H1 (cell line): ENCODE data around the gene UBE3C. TPM values are rescaled to one million over a fixed set of nuclear protein-coding genes. Genes with fewer than 3 reads are reported as not detected.

Experiments
- CTCF ChIA-PET: fragments of 300-600 bp; sonication (Branson Sonifier 250); formaldehyde crosslinking; loops from one replicate; lab custom pipeline; 2021; ENCODE audit not compliant: partially characterized antibody; lab: Charles Lee
- POLR2A ChIA-PET: fragments of 300-600 bp; sonication (Branson Sonifier 250); formaldehyde crosslinking; loops from one replicate; lab custom pipeline; 2021; ENCODE audit warnings: inconsistent platforms; ENCODE audit not compliant: partially characterized antibody; lab: Charles Lee
- DNase-seq, 2 experiments: peaks; one replicate each; pipeline versions ENCODE4 v3.0.0 to v3.0.0-alpha.2; 2010 to 2022; ENCODE audit warnings: low spot score in 2 of 2, low read depth in 1 of 2, mixed read lengths in 1 of 2
- FAIRE-seq: peaks from 2 replicates; lab custom pipeline; 2011; peaks lifted over from hg19 to GRCh38; lab: Jason Lieb, UNC
- H2AFZ ChIP-seq: 2 replicates; pipeline ENCODE4 v1.8.1; 2012; ENCODE audit warnings: low read length, inconsistent platforms
- H2AK5ac ChIP-seq: 2 replicates; pipeline ENCODE4 v1.6.1; 2013; ENCODE audit warnings: low read depth, low read length
- H2BK120ac ChIP-seq: replicated peaks from 2 replicates; pipeline ENCODE3; 2013; ENCODE audit warnings: low read depth, low read length, inconsistent platforms
- H2BK12ac ChIP-seq: 2 replicates; pipeline ENCODE4 v1.6.1; 2013; ENCODE audit warnings: low read depth, low read length
- H2BK15ac ChIP-seq: 2 replicates; pipeline ENCODE4 v1.6.1; 2013; ENCODE audit warnings: low read length
- H2BK20ac ChIP-seq: 2 replicates; pipeline ENCODE4 v1.6.1; 2013; ENCODE audit warnings: low read length
- H2BK5ac ChIP-seq: 2 replicates; pipeline ENCODE4 v1.6.1; 2013; ENCODE audit warnings: low read depth, low read length
- H3K14ac ChIP-seq: 2 replicates; pipeline ENCODE4 v1.6.1; 2013; ENCODE audit warnings: inconsistent platforms; ENCODE audit not compliant: insufficient read length
- H3K18ac ChIP-seq: 2 replicates; pipeline ENCODE4 v1.6.1; 2013; ENCODE audit warnings: low read length; ENCODE audit errors: extremely low read depth
- H3K23ac ChIP-seq: 2 replicates; pipeline ENCODE4 v1.6.1; 2013; ENCODE audit warnings: inconsistent platforms; ENCODE audit not compliant: insufficient read length
- H3K23me2 ChIP-seq: 2 replicates; pipeline ENCODE4 v1.6.1; 2013; ENCODE audit warnings: low read depth, low read length
- H3K27ac ChIP-seq: 2 replicates; pipeline ENCODE4 v1.6.1; 2011; ENCODE audit warnings: low read depth, low read length, inconsistent platforms
- H3K27me3 ChIP-seq, 4 experiments: replicated peaks in 1 of 4; 1 replicate in 1 of 4; 2 replicates in 3 of 4; pipeline versions ENCODE4 v1.6.1 to v1.8.1; 2011 to 2013; ENCODE audit warnings: low read length in 3 of 4, mild to moderate bottlenecking in 3 of 4, inconsistent platforms in 2 of 4, mixed read lengths in 2 of 4, moderate library complexity in 1 of 4; ENCODE audit not compliant: control insufficient read depth in 3 of 4, insufficient read depth in 3 of 4; ENCODE audit errors: extremely low read depth in 1 of 4
- H3K36me3 ChIP-seq, 4 experiments: 2 replicates each; pipeline versions ENCODE4 v1.6.1 to v1.8.1; 2011 to 2013; ENCODE audit warnings: mild to moderate bottlenecking in 4 of 4, low read length in 3 of 4, moderate library complexity in 2 of 4, control low read depth in 1 of 4, inconsistent platforms in 1 of 4; ENCODE audit not compliant: insufficient read depth in 4 of 4, control insufficient read depth in 2 of 4
- H3K4ac ChIP-seq: replicated peaks from 2 replicates; pipeline ENCODE3; 2013; ENCODE audit warnings: low read length, low read depth, mixed read lengths, inconsistent platforms; ENCODE audit not compliant: insufficient read length
- H3K4me1 ChIP-seq, 4 experiments: replicated peaks in 1 of 4; 1 replicate in 1 of 4; 2 replicates in 3 of 4; pipeline versions ENCODE4 v1.6.1 to v1.8.1; 2011 to 2013; ENCODE audit warnings: low read length in 3 of 4, inconsistent platforms in 2 of 4, mixed read lengths in 1 of 4; ENCODE audit not compliant: insufficient read depth in 4 of 4, control insufficient read depth in 3 of 4
- H3K4me2 ChIP-seq, 2 experiments: 2 replicates each; pipeline versions ENCODE4 v1.6.1 to v1.8.1; 2011 to 2013; ENCODE audit warnings: low read depth in 2 of 2, low read length in 2 of 2, control low read depth in 1 of 2, inconsistent platforms in 1 of 2, mild to moderate bottlenecking in 1 of 2; ENCODE audit not compliant: insufficient read depth in 1 of 2
- H3K4me3 ChIP-seq, 4 experiments: fragments of 200-600, 300-600 bp in 1 of 4; sonication (generic), shearing (Covaris generic), sonication (Bioruptor Twin) in 1 of 4; 2 replicates each; pipeline versions ENCODE4 v1.5.1 to v1.8.1; 2011 to 2016; ENCODE audit warnings: low read length in 4 of 4, low read depth in 3 of 4, control low read depth in 2 of 4, inconsistent platforms in 2 of 4, mild to moderate bottlenecking in 2 of 4, mixed read lengths in 1 of 4, moderate library complexity in 1 of 4; ENCODE audit not compliant: insufficient read depth in 2 of 4; ENCODE audit errors: extremely low read depth in 1 of 4
- H3K56ac ChIP-seq: replicated peaks from 2 replicates; pipeline ENCODE3; 2013; ENCODE audit warnings: low read depth, mild to moderate bottlenecking, mixed read lengths, low read length, inconsistent platforms; ENCODE audit not compliant: insufficient read length
- H3K79me1 ChIP-seq: 2 replicates; pipeline ENCODE4 v1.6.1; 2013; ENCODE audit warnings: low read depth, low read length, control low read depth
- H3K79me2 ChIP-seq, 2 experiments: 2 replicates each; pipeline versions ENCODE4 v1.6.1 to v1.8.1; 2012 to 2013; ENCODE audit warnings: low read length in 2 of 2, mild to moderate bottlenecking in 2 of 2, inconsistent platforms in 1 of 2; ENCODE audit not compliant: insufficient read depth in 2 of 2, control insufficient read depth in 1 of 2
- H3K9ac ChIP-seq, 4 experiments: replicated peaks in 1 of 4; 1 replicate in 1 of 4; 2 replicates in 3 of 4; pipeline versions ENCODE4 v1.6.1 to v1.8.1; 2011 to 2013; ENCODE audit warnings: low read depth in 3 of 4, low read length in 3 of 4, control low read depth in 2 of 4, mild to moderate bottlenecking in 2 of 4, moderate library complexity in 2 of 4, inconsistent platforms in 1 of 4; ENCODE audit errors: extremely low read depth in 1 of 4
- H3K9me3 ChIP-seq, 2 experiments: 2 replicates each; pipeline versions ENCODE4 v1.6.1 to v1.8.1; 2012 to 2013; ENCODE audit warnings: mild to moderate bottlenecking in 2 of 2, moderate library complexity in 2 of 2, control low read depth in 1 of 2, inconsistent platforms in 1 of 2, low read depth in 1 of 2, low read length in 1 of 2, mixed read lengths in 1 of 2; ENCODE audit not compliant: insufficient read depth in 2 of 2
- H4K20me1 ChIP-seq, 2 experiments: replicated peaks in 1 of 2; 2 replicates each; pipeline versions ENCODE3 to v1.8.1; 2011 to 2013; ENCODE audit warnings: inconsistent platforms in 2 of 2, low read length in 2 of 2, mild to moderate bottlenecking in 1 of 2; ENCODE audit not compliant: insufficient read depth in 2 of 2, control insufficient read depth in 1 of 2
- H4K5ac ChIP-seq: 2 replicates; pipeline ENCODE4 v1.6.1; 2013; ENCODE audit warnings: low read length, low read depth, mixed read lengths, inconsistent platforms; ENCODE audit not compliant: insufficient read length
- H4K8ac ChIP-seq: 2 replicates; pipeline ENCODE4 v1.8.0; 2013; ENCODE audit warnings: mild to moderate bottlenecking, moderate library complexity, low read length, inconsistent platforms; ENCODE audit not compliant: insufficient read depth; ENCODE audit errors: extremely low read depth
- H4K91ac ChIP-seq: replicated peaks from 2 replicates; pipeline ENCODE3; 2013; ENCODE audit warnings: low read length, mixed read lengths, inconsistent platforms; ENCODE audit not compliant: insufficient read length
- ASH2L ChIP-seq: fragments of 200-600, 300-600 bp; sonication (generic); IDR thresholded peaks from one replicate; pipeline ENCODE4 v1.7.1; 2017; ENCODE audit warnings: low read length
- BCL11A ChIP-seq, 2 experiments: IDR thresholded peaks; one replicate each; pipeline ENCODE4 v1.6.1; 2011; ENCODE audit warnings: low read depth in 2 of 2, low read length in 2 of 2, mild to moderate bottlenecking in 2 of 2
- CEBPB ChIP-seq: IDR thresholded peaks from 2 replicates; pipeline ENCODE4 v1.6.1; 2012; ENCODE audit warnings: low read depth, low read length
- FOSL1 ChIP-seq: IDR thresholded peaks from 2 replicates; pipeline ENCODE4 v1.6.1; 2011; ENCODE audit warnings: mild to moderate bottlenecking, low read depth, low read length, moderate library complexity; ENCODE audit not compliant: insufficient read depth
- KDM1A ChIP-seq: fragments of 200-600, 300-600 bp; sonication (generic); IDR thresholded peaks from 2 replicates; pipeline ENCODE4 v1.7.1; 2016; ENCODE audit warnings: mild to moderate bottlenecking, low read length, borderline replicate concordance
- RAD21 ChIP-seq, 2 experiments: IDR thresholded peaks in 1 of 2; conservative IDR thresholded peaks in 1 of 2; 2 replicates each; pipeline ENCODE4 v1.6.1; 2011; ENCODE audit warnings: low read depth in 2 of 2, low read length in 2 of 2, improper control_type of control experiment in 1 of 2, inconsistent platforms in 1 of 2, mild to moderate bottlenecking in 1 of 2, moderate library complexity in 1 of 2
- RBBP5 ChIP-seq: IDR thresholded peaks from 2 replicates; pipeline ENCODE4 v1.7.1; 2012; ENCODE audit warnings: low read depth, mild to moderate bottlenecking, inconsistent platforms, low read length, moderate library complexity, borderline replicate concordance
- RNF2 ChIP-seq: fragments of 200-900, 300-1000 bp; sonication (generic); IDR thresholded peaks from 2 replicates; pipeline ENCODE4 v1.7.1; 2016; ENCODE audit warnings: borderline replicate concordance, low read depth, mild to moderate bottlenecking, antibody characterized with exemption, low read length; ENCODE audit not compliant: poor library complexity, severe bottlenecking; ENCODE audit errors: missing control alignments
- SIRT6 ChIP-seq: IDR thresholded peaks from one replicate; pipeline ENCODE4 v1.7.1; 2012; ENCODE audit warnings: low read length, inconsistent platforms
- SP4 ChIP-seq: IDR thresholded peaks from 2 replicates; pipeline ENCODE4 v1.6.1; 2012; ENCODE audit warnings: low read length, inconsistent platforms
- SUZ12 ChIP-seq: fragments of 200-600 bp; sonication (generic); IDR thresholded peaks from 2 replicates; pipeline ENCODE4 v1.6.1; 2012; ENCODE audit warnings: mild to moderate bottlenecking, inconsistent platforms, low read length, moderate library complexity, mixed read lengths
- TAF1 ChIP-seq: IDR thresholded peaks from 2 replicates; pipeline ENCODE4 v1.6.1; 2011; ENCODE audit warnings: mild to moderate bottlenecking, low read depth, low read length
- WGBS, 2 experiments: shearing (Covaris generic) in 1 of 2; methylation state at CpG; one replicate each; pipeline versions ENCODE4 v1.1.6 to v1.1.7; 2013 to 2015; ENCODE audit warnings: low lambda C conversion rate in 2 of 2, mixed read lengths in 2 of 2, inconsistent platforms in 1 of 2, low coverage in 1 of 2, missing lambda C conversion rate in 1 of 2; ENCODE audit not compliant: insufficient replicate concordance in 2 of 2, insufficient coverage in 1 of 2, insufficient read length in 1 of 2; ENCODE audit errors: extremely low coverage in 1 of 2, missing lambda C conversion rate in 1 of 2; 5-methylcytosine and 5-hydroxymethylcytosine counted together
- polyA plus RNA-seq, 7 experiments: library from polyadenylated mRNA; depleted of rRNA in 3 of 7; stranded (reverse) in 5 of 7; unstranded in 2 of 7; fragments of >200 nt in 5 of 7; fragments of 200-250 nt in 2 of 7; gene quantifications; 1 replicate in 5 of 7; 2 replicates in 1 of 7; 4 replicates in 1 of 7; pipeline versions ENCODE4 v1.2.1 to v1.2.3, GENCODE V29; 2011 to 2013; ENCODE audit warnings: missing spikeins in 2 of 7, mixed read lengths in 2 of 7
- total RNA-seq: library from RNA; stranded (reverse); fragmentation: NEBNext Ultra II Directional; extraction: Animal tissue kit (Norgen Biotek cat#: 25700); gene quantifications from 2 replicates; pipeline ENCODE4 v1.2.1, GENCODE V29; 2021
- TF ChIP-seq, protein P1 (sequence below): IDR thresholded peaks from 2 replicates; pipeline ENCODE4 v1.6.1; 2012; ENCODE audit warnings: inconsistent platforms

Gene UBE3C
- total and polyA plus RNA-seq, 2 of the 8 experiments (the other 6 are each of a cell fraction or from before 2014, with no cell fraction given), result 32.0 to 54.1 TPM

DNA sequence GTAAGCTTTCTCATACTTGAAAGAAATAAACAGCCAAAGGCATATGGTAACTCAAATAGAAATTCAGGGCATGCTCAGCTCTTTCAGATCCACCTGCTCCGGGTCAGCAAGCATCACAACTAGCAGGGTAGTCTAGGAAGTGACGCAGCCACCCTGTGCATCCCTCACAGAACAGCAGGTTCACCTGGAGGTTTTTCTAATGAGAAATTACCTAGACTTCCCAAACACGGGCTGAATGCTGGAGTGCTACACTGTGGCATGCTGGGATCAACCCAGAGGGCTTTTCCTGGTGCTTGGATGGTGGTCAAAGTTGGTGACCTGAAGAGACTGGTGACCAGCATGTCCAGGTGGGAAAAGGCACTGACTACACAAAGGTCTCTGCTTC lies 131.3 kb downstream of the UBE3C start:
- Histone ChIP-seq H3K9me3 (no peaks in the 10 kb centered on the region), H3K27me3 (no peaks in the 10 kb centered on the region), H2BK120ac (no peak overlapping the region), H3K4me3 (no peak overlapping the region), H2BK15ac (no peak overlapping the region), H3K79me1 (no peaks in the 10 kb centered on the region), H4K8ac (no peak overlapping the region; the same call in 1 of the 2 replicates), H3K79me2 (no peaks in the 10 kb centered on the region), H3K4me1 (peaks cover 0 to 8% (median 1%) of the 10 kb centered on the region in 4 experiments; a peak in 4 of 7 replicates), H3K36me3 (peaks cover 2 to 18% (median 8%) of the 10 kb centered on the region in 4 experiments; a peak in 5 of 8 replicates), H2AK5ac (no peak overlapping the region), H4K20me1 (peaks cover 0 to 2% of the 10 kb centered on the region in 2 experiments), H3K56ac (no peak overlapping the region), H3K14ac (no peak overlapping the region), H3K4ac (no peak overlapping the region), H2BK12ac (no peak overlapping the region), H2AFZ (no peak overlapping the region), H3K4me2 (no peak overlapping the region), H4K5ac (no peak overlapping the region), H3K9ac (no peak overlapping the region), H3K27ac (no peak overlapping the region), H3K18ac (no peak overlapping the region), H3K23ac (no peak overlapping the region), H4K91ac (no peak overlapping the region), H2BK5ac (no peak overlapping the region; the same call in 1 of the 2 replicates), H2BK20ac (no peak overlapping the region), H3K23me2 (no peaks in the 10 kb centered on the region; the same call in 1 of the 2 replicates)
- CTCF ChIA-PET, result interaction anchor here (0.7 to 7.2 kb wide), 3 partner anchors 15 to 41 kb away, joined by 3 to 72 read pairs (median 6); no protein-coding TSS in a partner anchor
- FAIRE-seq, result no peak
- TF ChIP-seq BCL11A (IDR thresholded peaks at IDR 0.05; ENCODE audit: low read depth in 2 of 2, low read length in 2 of 2), result no peak
- TF ChIP-seq, protein P1, sequence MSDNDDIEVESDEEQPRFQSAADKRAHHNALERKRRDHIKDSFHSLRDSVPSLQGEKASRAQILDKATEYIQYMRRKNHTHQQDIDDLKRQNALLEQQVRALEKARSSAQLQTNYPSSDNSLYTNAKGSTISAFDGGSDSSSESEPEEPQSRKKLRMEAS, result no peak
- TF ChIP-seq SP4, result no peak
- TF ChIP-seq SIRT6, result no peak
- no peak for TF ChIP-seq RBBP5
- TF ChIP-seq RAD21 (IDR thresholded peaks at IDR 0.05 in 1 of 2, conservative IDR thresholded peaks at IDR 0.05 in 1 of 2; ENCODE audit: low read depth in 2 of 2, low read length in 2 of 2), result no peak
- no peak for TF ChIP-seq CEBPB
- no peak for TF ChIP-seq ASH2L
- TF ChIP-seq FOSL1, result no peak
- TF ChIP-seq KDM1A, result no peak
- no peak for TF ChIP-seq SUZ12
- no peak for TF ChIP-seq RNF2
- TF ChIP-seq TAF1, result no peak
- WGBS, 2 experiments, result 85% methylated on average over 3 of the region's 3 CpGs; no CpG with 5 or more reads in 1 of the 2 experiments
- POLR2A ChIA-PET, result no interaction called here
- no peak for DNase-seq
